ENCODE results near the gene HIBADH. TPM values are rescaled to one million over a fixed set of nuclear protein-coding genes. Genes with fewer than 3 reads are reported as not detected.
"Not testable (repeated sequence)": the region's sequence is repeated elsewhere in the genome, so short reads cannot be mapped to it uniquely, and the experiment has no call there.

Gene HIBADH
- total and polyA plus RNA-seq, 10 donors = 12.4 to 38.6 (median 22.6) TPM

DNA sequence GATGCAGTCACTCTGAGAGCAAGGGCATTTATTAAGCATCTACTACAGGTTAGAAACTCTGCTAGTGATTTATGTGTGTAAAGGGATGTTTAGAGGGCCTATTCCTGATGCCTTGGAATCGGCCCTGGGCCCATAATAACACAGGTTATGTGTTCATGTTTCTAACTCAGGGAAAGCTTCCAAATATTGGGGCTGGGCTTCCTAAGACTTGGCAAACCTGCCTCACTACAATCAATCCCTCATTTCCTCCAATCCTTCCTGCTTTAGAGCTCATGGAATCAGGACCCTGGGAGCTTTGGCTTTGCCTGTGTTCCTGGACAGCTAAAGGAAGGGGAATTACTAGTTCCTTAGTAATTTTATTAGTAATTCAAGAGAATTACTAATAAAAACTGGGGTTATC is 148.8 kb downstream of the HIBADH start:
- no peak for DNase-seq
- H3K4me1 ChIP-seq = no peaks in the 10 kb centered on the region
- TF ChIP-seq POLR2AphosphoS5 (IDR thresholded peaks at IDR 0.05) (no peak), CTCF (IDR thresholded peaks at IDR 0.05 in 8 of 11, conservative IDR thresholded peaks at IDR 0.05 in 3 of 11) (no peak), POLR2A (IDR thresholded peaks at IDR 0.05) (no peak)
- 65 to 100% (median 77%) methylated on average over 1 of the region's 1 CpG for WGBS, 5 donors
- no peaks in the 10 kb centered on the region for H3K36me3 ChIP-seq
- intact Hi-C loops (cut with DNase I; ENCODE audit: low total_unique reads) = no loop called here
- no peaks in the 10 kb centered on the region for H3K27me3 ChIP-seq (replicated peaks in 1 of 7)
- H3K27ac ChIP-seq = no peak overlapping the region
- H3K9me3 ChIP-seq = no peaks in the 10 kb centered on the region
- no peak overlapping the region for H3K4me3 ChIP-seq

DNA sequence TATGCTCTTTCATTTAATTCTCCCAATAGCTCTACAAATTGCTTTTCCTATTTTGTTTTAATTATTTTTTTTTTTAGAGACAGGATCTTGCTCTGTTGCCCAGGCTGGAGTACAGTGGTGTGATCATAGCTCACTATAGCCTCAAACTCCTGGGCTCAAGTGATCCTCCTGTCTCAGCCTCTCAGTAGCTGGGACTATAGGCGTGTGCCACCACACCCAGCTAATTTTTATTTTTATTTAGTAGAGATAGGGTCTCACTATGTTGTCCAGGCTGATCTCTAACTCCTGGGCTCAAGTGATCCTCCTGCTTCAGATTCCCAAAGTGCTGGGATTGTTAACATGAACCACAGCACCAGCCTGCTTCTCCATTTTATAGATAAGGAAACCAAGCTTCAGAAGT is 151.3 kb downstream of the HIBADH start:
- DNase-seq; intact Hi-C loops (cut with DNase I; ENCODE audit: low total_unique reads); H3K9me3 ChIP-seq; H3K4me1 ChIP-seq; H3K27ac ChIP-seq; H3K36me3 ChIP-seq; H3K4me3 ChIP-seq; H3K27me3 ChIP-seq (replicated peaks in 1 of 7): not testable (repeated sequence)
- WGBS, 5 donors = 83 to 100% (median 94%) methylated on average over 1 of the region's 1 CpG

DNA sequence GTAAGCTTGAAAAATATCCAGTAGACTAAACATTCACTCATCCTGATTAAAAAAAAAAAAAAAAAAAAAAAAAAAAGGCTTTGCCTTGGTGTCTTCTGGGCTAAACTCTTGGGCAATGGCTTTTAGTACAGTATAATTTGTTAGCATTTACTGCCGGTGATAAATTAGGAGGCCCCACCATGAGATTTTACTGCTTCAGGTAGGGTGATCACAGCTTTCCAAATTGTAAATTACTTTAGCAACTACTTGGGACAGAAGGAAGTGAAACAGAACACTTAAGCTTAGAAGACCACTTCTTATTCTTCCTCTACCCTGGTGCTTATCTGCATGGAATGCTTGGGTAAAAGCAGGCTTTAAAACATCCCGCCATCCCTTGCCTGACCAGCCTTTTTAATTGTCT is 152.1 kb downstream of the HIBADH start:
- WGBS, 5 donors = 87 to 95% (median 91%) methylated on average over 2 of the region's 2 CpGs
- intact Hi-C loops (cut with DNase I; ENCODE audit: low total_unique reads) = no loop called here
- TF ChIP-seq POLR2AphosphoS5 (IDR thresholded peaks at IDR 0.05) (no peak), CTCF (IDR thresholded peaks at IDR 0.05 in 8 of 11, conservative IDR thresholded peaks at IDR 0.05 in 3 of 11) (no peak), POLR2A (IDR thresholded peaks at IDR 0.05) (no peak)

GRCh38 chr7:27501879-27502278 is 160.8 kb downstream of the HIBADH start:
- intact Hi-C loops (cut with DNase I; ENCODE audit: low total_unique reads); H3K27me3 ChIP-seq (replicated peaks in 1 of 7): not testable (repeated sequence)
- WGBS, 5 donors = 85 to 98% (median 89%) methylated on average over 2 of the region's 2 CpGs

More for the DNA sequence above, 152.1 kb downstream of the HIBADH start:
- no peaks in the 10 kb centered on the region for H3K27me3 ChIP-seq (replicated peaks in 1 of 7)
- H3K4me3 ChIP-seq = no peak overlapping the region
- no peaks in the 10 kb centered on the region for H3K9me3 ChIP-seq
- no peak overlapping the region for H3K27ac ChIP-seq
- no peak for DNase-seq
- H3K4me1 ChIP-seq = no peaks in the 10 kb centered on the region
- no peaks in the 10 kb centered on the region for H3K36me3 ChIP-seq

GRCh38 chr7:27501001-27501400 is 161.7 kb downstream of the HIBADH start:
- H3K9me3 ChIP-seq = peaks cover 0 to 9% (median 0%) of the 10 kb centered on the region in 8 donors
- WGBS, 5 donors = 63 to 79% (median 71%) methylated on average over 6 of the region's 6 CpGs
- TF ChIP-seq POLR2AphosphoS5 (IDR thresholded peaks at IDR 0.05) = no peak
- TF ChIP-seq CTCF (IDR thresholded peaks at IDR 0.05 in 8 of 11, conservative IDR thresholded peaks at IDR 0.05 in 3 of 11) = no peak
- TF ChIP-seq POLR2A (IDR thresholded peaks at IDR 0.05) = no peak
- DNase-seq = no peak
- intact Hi-C loops (cut with DNase I; ENCODE audit: low total_unique reads) = no loop called here
- H3K27ac ChIP-seq = no peak overlapping the region
- no peak overlapping the region for H3K4me3 ChIP-seq
- H3K36me3 ChIP-seq = no peaks in the 10 kb centered on the region
- H3K4me1 ChIP-seq = no peaks in the 10 kb centered on the region
- no peaks in the 10 kb centered on the region for H3K27me3 ChIP-seq (replicated peaks in 1 of 7)

More at GRCh38 chr7:27501879-27502278, 160.8 kb downstream of the HIBADH start:
- H3K27ac ChIP-seq, H3K4me3 ChIP-seq, H3K4me1 ChIP-seq, H3K9me3 ChIP-seq, DNase-seq, H3K36me3 ChIP-seq: not testable (repeated sequence)
